MCF 10A (cell line): ENCODE data around the gene CCNB2. TPM values are rescaled to one million over a fixed set of nuclear protein-coding genes. Genes with fewer than 3 reads are reported as not detected.
A peak's percentile ranks its signal among the peaks of the same experiment; 100 is the strongest.

Source experiments
- BruUV-seq: library from RNA; stranded (reverse); fragments of 400-500 nt; replicated peaks from 2 replicates; lab custom pipeline; 2021; lab: Mats Ljungman, UMichigan
- CTCF ChIA-PET: fragments of 300-600 bp; sonication (Branson Sonifier 250); formaldehyde crosslinking; extraction: SDS; loops from one replicate; lab custom pipeline; 2021; ENCODE audit warnings: antibody characterized with exemption, inconsistent platforms; lab: Yijun Ruan, JAX
- POLR2A ChIA-PET: fragments of 300-600, 350-650 bp; sonication (Branson Sonifier 250); formaldehyde crosslinking; extraction: SDS; loops from one replicate; lab custom pipeline; 2020; ENCODE audit warnings: antibody characterized with exemption, inconsistent platforms; lab: Yijun Ruan, JAX
- DNase-seq: peaks from one replicate; pipeline ENCODE4 v3.0.0-alpha.2; 2018; ENCODE audit not compliant: unreplicated experiment
- H3K27ac Mint-ChIP-seq: one replicate; pipeline ENCODE4 v1.8.0; 2022; ENCODE audit warnings: mild to moderate bottlenecking, low read depth, mixed read lengths; ENCODE audit not compliant: unreplicated experiment
- H3K27me3 Mint-ChIP-seq: one replicate; pipeline ENCODE4 v1.8.0; 2022; ENCODE audit warnings: mixed read lengths; ENCODE audit not compliant: insufficient read depth, unreplicated experiment
- H3K36me3 Mint-ChIP-seq: one replicate; pipeline ENCODE4 v1.8.0; 2022; ENCODE audit warnings: mild to moderate bottlenecking, moderate library complexity, mixed read lengths; ENCODE audit not compliant: insufficient read depth, unreplicated experiment
- H3K4me1 Mint-ChIP-seq: one replicate; pipeline ENCODE4 v1.8.0; 2022; ENCODE audit warnings: mixed read lengths; ENCODE audit not compliant: insufficient read depth, unreplicated experiment
- H3K4me3 Mint-ChIP-seq: one replicate; pipeline ENCODE4 v1.8.0; 2022; ENCODE audit warnings: mild to moderate bottlenecking, moderate library complexity, mixed read lengths; ENCODE audit not compliant: unreplicated experiment
- H3K9me3 Mint-ChIP-seq: one replicate; pipeline ENCODE4 v1.8.0; 2022; ENCODE audit warnings: mixed read lengths; ENCODE audit not compliant: unreplicated experiment
- CTCF ChIP-seq: fragments of 200-600 bp; IDR thresholded peaks from one replicate; pipeline ENCODE4 v1.8.0; 2022; ENCODE audit warnings: antibody characterized with exemption, mild to moderate bottlenecking; ENCODE audit not compliant: unreplicated experiment
- intact Hi-C: fragments of 100-400 bp; cut with micrococcal nuclease; formaldehyde crosslinking; loops from 2 replicates; pipeline ENCODE4 v1.14.1; 2022
- total RNA-seq: library from RNA; stranded (reverse); gene quantifications from 2 replicates; pipeline ENCODE4 v1.2.3, GENCODE V29; 2022

The CCNB2 gene
- total RNA-seq, 1 experiment from 2014 or later: 54.1 TPM

GRCh38 chr15:59152694-59153450 lies 47.9 kb downstream of the CCNB2 start:
- Mint-ChIP-seq H3K4me3 (no peak overlapping the region), H3K27ac (peak overlapping the region; percentile 46), H3K9me3 (no peaks in the 10 kb centered on the region), H3K36me3 (peaks cover 40% of the 10 kb centered on the region), H3K4me1 (no peaks in the 10 kb centered on the region), H3K27me3 (no peaks in the 10 kb centered on the region)
- intact Hi-C loops: no loop called here
- no peak for TF ChIP-seq CTCF
- ChIA-PET POLR2A (interaction anchor here (1.2 kb wide), 1 partner anchor 13 kb away, joined by 4 read pairs; no protein-coding TSS in a partner anchor), CTCF (interaction anchor here (0.7 to 1.8 kb wide), 2 partner anchors 55 to 340 kb away, joined by 3 read pairs; no protein-coding TSS in a partner anchor)
- no TSS peak for BruUV-seq
- no peak for DNase-seq

GRCh38 chr15:59153466-59153865 lies 48.5 kb downstream of the CCNB2 start:
- ChIA-PET POLR2A (no interaction called here), CTCF (interaction anchor here (1.8 kb wide), 1 partner anchor 340 kb away, joined by 3 read pairs; no protein-coding TSS in a partner anchor)
- Mint-ChIP-seq H3K4me3 (no peak overlapping the region), H3K27ac (peak overlapping the region; percentile 46), H3K27me3 (no peaks in the 10 kb centered on the region), H3K9me3 (no peaks in the 10 kb centered on the region), H3K36me3 (peaks cover 46% of the 10 kb centered on the region), H3K4me1 (no peaks in the 10 kb centered on the region)
- intact Hi-C loops: no loop called here
- BruUV-seq: no TSS peak
- DNase-seq: no peak
- no peak for TF ChIP-seq CTCF

GRCh38 chr15:59154243-59154642 lies 49.3 kb downstream of the CCNB2 start:
- ChIA-PET CTCF (interaction anchor here (1.8 kb wide), 1 partner anchor 339 kb away, joined by 3 read pairs; no protein-coding TSS in a partner anchor), POLR2A (no interaction called here)
- no peak for DNase-seq
- Mint-ChIP-seq H3K4me3 (no peak overlapping the region), H3K27me3 (no peaks in the 10 kb centered on the region), H3K27ac (no peak overlapping the region), H3K9me3 (no peaks in the 10 kb centered on the region), H3K36me3 (peaks cover 48% of the 10 kb centered on the region), H3K4me1 (no peaks in the 10 kb centered on the region)
- no TSS peak for BruUV-seq
- intact Hi-C loops: no loop called here
- TF ChIP-seq CTCF: no peak

- Mint-ChIP-seq H3K27me3 (no peaks in the 10 kb centered on the region), H3K36me3 (peaks cover 50% of the 10 kb centered on the region), H3K4me3 (no peak overlapping the region), H3K4me1 (no peaks in the 10 kb centered on the region), H3K27ac (no peak overlapping the region), H3K9me3 (no peaks in the 10 kb centered on the region)
- no TSS peak for BruUV-seq
- no peak for TF ChIP-seq CTCF
- intact Hi-C loops: no loop called here
- DNase-seq: no peak
- ChIA-PET POLR2A (interaction anchor here (1.0 kb wide), 1 partner anchor 8 kb away, joined by 3 read pairs; no protein-coding TSS in a partner anchor), CTCF (interaction anchor here (1.0 kb wide), 1 partner anchor 337 kb away, joined by 3 read pairs; no protein-coding TSS in a partner anchor)
These were observed 50.5 kb downstream of the CCNB2 start for GRCh38 chr15:59155431-59155830.
